Measurements from ENCODE around the gene KLHL26. TPM values are rescaled to one million over a fixed set of nuclear protein-coding genes. Genes with fewer than 3 reads are reported as not detected.

The KLHL26 gene
- total and polyA plus RNA-seq, 2 donors from 2014 or later = 5.6 to 16.1 TPM

GRCh38 chr19:18665771-18666202 is 29.0 kb downstream of the KLHL26 start:
- DNase-seq = no peak
- TF ChIP-seq CTCF (IDR thresholded peaks at IDR 0.05; ENCODE audit: borderline replicate concordance, extremely low read depth, insufficient read depth) = no peak
- Histone ChIP-seq H3K4me3 (ENCODE audit: low read length in 3 of 3) (no peak overlapping the region), H3K27me3 (ENCODE audit: control insufficient read depth, insufficient read depth, low read length) (no peaks in the 10 kb centered on the region), H3K27ac (ENCODE audit: low read depth in 2 of 2, low read length in 2 of 2) (no peak overlapping the region), H3K36me3 (ENCODE audit: control insufficient read depth in 2 of 3, insufficient read depth in 3 of 3, low read length in 3 of 3) (no peaks in the 10 kb centered on the region), H3K4me1 (ENCODE audit: control insufficient read depth in 2 of 3, insufficient read depth in 2 of 3, low read depth in 1 of 3, low read length in 3 of 3) (peaks cover 0 to 7% (median 0%) of the 10 kb centered on the region in 3 donors), H3K9me3 (ENCODE audit: control insufficient read depth in 2 of 3, insufficient read depth in 1 of 3, low read length in 3 of 3) (no peaks in the 10 kb centered on the region), H3K9ac (ENCODE audit: low read length in 3 of 3) (no peak overlapping the region)
- no peak for FAIRE-seq
- intact Hi-C loops (cut with DNase I) = no loop called here

- FAIRE-seq = no peak
- no peaks in the 10 kb centered on the region for H3K36me3 ChIP-seq (ENCODE audit: control insufficient read depth in 2 of 3, insufficient read depth in 3 of 3, low read length in 3 of 3)
These were observed 29.5 kb downstream of the KLHL26 start for GRCh38 chr19:18666317-18666716.

GRCh38 chr19:18666784-18667183 is 30.0 kb downstream of the KLHL26 start:
- no peaks in the 10 kb centered on the region for H3K9me3 ChIP-seq (ENCODE audit: control insufficient read depth in 2 of 3, insufficient read depth in 1 of 3, low read length in 3 of 3)
- no peaks in the 10 kb centered on the region for H3K36me3 ChIP-seq (ENCODE audit: control insufficient read depth in 2 of 3, insufficient read depth in 3 of 3, low read length in 3 of 3)
- intact Hi-C loops (cut with DNase I) = no loop called here
- no peak overlapping the region for H3K27ac ChIP-seq (ENCODE audit: low read depth in 2 of 2, low read length in 2 of 2)
- FAIRE-seq (no peak), DNase-seq (no peak)
- H3K4me3 ChIP-seq (ENCODE audit: low read length in 3 of 3) = no peak overlapping the region
- TF ChIP-seq CTCF (IDR thresholded peaks at IDR 0.05; ENCODE audit: borderline replicate concordance, extremely low read depth, insufficient read depth) = no peak
- H3K27me3 ChIP-seq (ENCODE audit: control insufficient read depth, insufficient read depth, low read length) = no peaks in the 10 kb centered on the region
- peaks cover 0 to 4% (median 0%) of the 10 kb centered on the region in 3 donors for H3K4me1 ChIP-seq (ENCODE audit: control insufficient read depth in 2 of 3, insufficient read depth in 2 of 3, low read depth in 1 of 3, low read length in 3 of 3)
- no peak overlapping the region for H3K9ac ChIP-seq (ENCODE audit: low read length in 3 of 3)

More at GRCh38 chr19:18666317-18666716, 29.5 kb downstream of the KLHL26 start:
- no peaks in the 10 kb centered on the region for H3K9me3 ChIP-seq (ENCODE audit: control insufficient read depth in 2 of 3, insufficient read depth in 1 of 3, low read length in 3 of 3)
- TF ChIP-seq CTCF (IDR thresholded peaks at IDR 0.05; ENCODE audit: borderline replicate concordance, extremely low read depth, insufficient read depth) = no peak
- intact Hi-C loops (cut with DNase I) = no loop called here
- no peak overlapping the region for H3K4me3 ChIP-seq (ENCODE audit: low read length in 3 of 3)
- H3K27me3 ChIP-seq (ENCODE audit: control insufficient read depth, insufficient read depth, low read length) = no peaks in the 10 kb centered on the region
- no peak for DNase-seq
- H3K9ac ChIP-seq (ENCODE audit: low read length in 3 of 3) = no peak overlapping the region
- H3K27ac ChIP-seq (ENCODE audit: low read depth in 2 of 2, low read length in 2 of 2) = no peak overlapping the region
- H3K4me1 ChIP-seq (ENCODE audit: control insufficient read depth in 2 of 3, insufficient read depth in 2 of 3, low read depth in 1 of 3, low read length in 3 of 3) = peaks cover 0 to 5% (median 0%) of the 10 kb centered on the region in 3 donors
